HG03108 (cell line): ENCODE measurements around the gene DDHD1.

Source experiments
- ATAC-seq: cut with Tn5 transposase; IDR thresholded peaks from one replicate; pipeline ENCODE4 v1.9.1; 2021; ENCODE audit warnings: moderate library complexity; ENCODE audit not compliant: unreplicated experiment

The DDHD1 gene

GRCh38 chr14:53035336-53036210, 117.5 kb downstream of the DDHD1 start:
- no peak for ATAC-seq

DNA sequence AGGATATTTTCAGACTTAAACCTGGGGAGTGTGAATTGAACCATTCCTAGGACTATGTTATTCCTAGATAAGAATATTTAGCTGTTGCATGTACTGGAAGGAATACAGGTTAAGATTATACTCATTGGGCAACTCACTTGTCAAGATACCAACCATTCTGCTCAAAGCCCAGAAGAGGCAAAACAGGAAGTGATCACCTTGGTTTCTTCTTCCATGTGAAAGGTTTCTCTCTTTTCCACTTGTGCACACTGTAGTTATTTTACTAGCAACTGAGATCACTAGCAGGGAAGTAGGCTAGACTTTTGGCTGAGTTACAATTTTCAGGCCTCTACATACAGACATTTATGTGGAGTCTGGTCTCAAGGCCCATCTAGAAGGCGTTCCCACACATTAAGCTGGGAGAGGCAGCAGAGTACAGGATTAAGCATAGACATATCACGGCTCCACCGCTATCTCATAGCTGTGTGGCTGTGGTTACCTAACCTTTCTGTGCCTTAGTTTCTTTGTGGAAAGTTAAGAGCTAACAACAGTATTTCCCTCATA, 118.4 kb downstream of the DDHD1 start:
- no peak for ATAC-seq

DNA sequence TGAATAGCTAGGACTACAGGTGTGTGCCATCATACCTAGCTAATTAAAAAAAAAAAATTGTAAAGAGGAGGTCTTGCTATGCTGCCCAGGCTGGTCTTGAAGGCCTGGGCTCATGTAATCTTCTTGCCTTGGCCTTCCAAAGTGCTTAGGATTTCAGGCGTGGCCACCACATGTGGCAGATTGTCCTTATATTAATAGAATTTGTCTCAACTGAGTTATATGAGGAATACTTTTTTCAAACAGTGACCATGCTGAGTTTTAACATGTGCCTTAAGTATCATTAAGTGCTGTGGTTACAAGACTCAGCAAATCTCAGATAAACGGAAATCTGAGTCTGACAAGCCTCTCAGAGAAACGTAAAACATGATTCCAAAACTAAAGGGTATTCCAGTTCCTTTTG, 119.1 kb downstream of the DDHD1 start:
- no peak for ATAC-seq

DNA sequence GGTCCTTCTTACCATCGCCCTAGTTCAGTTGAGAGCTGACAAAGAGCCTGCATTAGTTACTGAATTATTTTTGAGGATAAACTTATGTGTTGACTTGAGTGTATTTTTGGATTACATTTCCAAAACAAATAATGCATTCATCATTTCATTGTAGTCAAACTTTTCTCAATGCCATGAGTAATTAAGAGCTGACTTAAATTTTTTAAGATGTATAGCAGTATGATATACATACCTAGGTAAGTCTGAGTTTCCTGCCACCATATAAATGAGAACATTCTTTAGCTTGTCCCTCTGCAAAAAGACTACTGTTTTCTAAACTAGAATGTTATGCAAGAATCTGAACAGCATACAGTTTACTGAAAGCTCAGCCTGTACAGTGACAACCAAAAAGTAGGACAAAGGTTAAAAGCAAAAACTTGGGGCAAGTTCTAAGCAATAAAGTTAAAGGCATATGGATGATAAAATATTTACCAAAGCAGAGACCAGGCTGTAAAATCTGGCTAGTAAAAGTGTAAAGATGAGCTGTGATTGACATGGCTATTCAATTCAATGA, 120.2 kb downstream of the DDHD1 start:
- no peak for ATAC-seq

GRCh38 chr14:53032161-53032803, 120.8 kb downstream of the DDHD1 start:
- ATAC-seq: no peak

- no peak for ATAC-seq
These were observed 125.6 kb downstream of the DDHD1 start for GRCh38 chr14:53027562-53027961.

- no peak for ATAC-seq
These were observed 126.1 kb downstream of the DDHD1 start for GRCh38 chr14:53027041-53027440.

GRCh38 chr14:53023325-53023724, 129.8 kb downstream of the DDHD1 start:
- no peak for ATAC-seq

DNA sequence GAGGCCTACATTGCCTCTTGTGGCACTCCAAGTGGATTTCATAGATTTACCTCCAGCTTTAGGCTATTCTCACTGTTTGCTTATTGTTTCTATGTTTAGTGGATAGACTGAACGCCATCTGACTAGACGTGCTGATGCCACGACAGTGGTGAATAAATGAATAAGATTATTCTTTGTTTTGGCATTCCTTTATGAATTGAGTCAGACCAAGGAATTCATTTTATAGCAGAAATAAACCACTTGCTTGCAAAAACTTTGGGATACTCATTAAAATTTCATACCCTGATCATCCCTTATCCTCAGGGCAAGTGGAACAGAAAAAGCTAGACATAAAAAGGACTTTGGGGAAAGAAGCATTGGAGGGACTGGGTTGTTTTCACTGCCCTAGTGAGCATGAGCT, 130.5 kb downstream of the DDHD1 start:
- no peak for ATAC-seq

- ATAC-seq: no peak
These were observed 132.8 kb downstream of the DDHD1 start for GRCh38 chr14:53020193-53020932.

GRCh38 chr14:53019406-53019805, 133.7 kb downstream of the DDHD1 start:
- no peak for ATAC-seq

DNA sequence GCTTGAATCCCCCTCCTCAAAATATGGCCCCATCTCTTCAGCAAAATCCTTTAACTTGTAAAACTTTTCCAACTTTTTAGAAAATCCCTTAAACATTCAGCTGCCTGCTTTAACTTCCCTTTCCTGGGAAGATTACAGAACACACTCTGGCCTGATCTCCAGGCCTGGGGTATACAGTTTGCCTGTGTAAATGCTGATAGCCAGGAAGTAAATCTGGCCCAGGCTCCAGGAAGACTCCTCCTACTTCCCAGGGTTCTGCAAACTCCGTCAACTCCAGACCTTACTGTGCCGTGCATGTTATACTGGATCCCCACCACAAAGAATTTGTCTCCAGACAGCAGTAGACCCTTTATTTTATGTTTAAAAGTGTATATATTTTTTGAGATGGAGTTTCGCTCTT, 135.3 kb downstream of the DDHD1 start:
- ATAC-seq: no peak

DNA sequence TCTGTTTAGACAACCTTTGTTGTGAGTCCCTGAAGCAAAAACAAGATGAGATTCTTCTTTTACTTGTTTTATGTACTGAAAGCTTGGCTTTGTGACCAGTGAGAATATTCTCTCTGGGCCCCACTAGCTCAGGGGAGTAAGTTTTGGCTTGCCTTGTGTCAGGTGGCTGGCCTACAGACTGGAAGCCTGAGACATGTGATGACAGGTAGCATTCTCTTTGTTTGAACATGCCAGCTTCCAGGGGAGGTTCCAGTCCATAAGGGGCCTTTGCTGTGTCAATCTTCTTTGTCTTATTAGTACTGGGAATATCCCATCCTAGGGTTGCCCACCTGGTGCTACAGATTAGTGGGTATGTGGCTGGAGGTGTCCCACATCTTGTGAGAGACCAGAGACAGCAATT, 136.2 kb downstream of the DDHD1 start:
- ATAC-seq: no peak

GRCh38 chr14:53016491-53016890, 136.6 kb downstream of the DDHD1 start:
- no peak for ATAC-seq

DNA sequence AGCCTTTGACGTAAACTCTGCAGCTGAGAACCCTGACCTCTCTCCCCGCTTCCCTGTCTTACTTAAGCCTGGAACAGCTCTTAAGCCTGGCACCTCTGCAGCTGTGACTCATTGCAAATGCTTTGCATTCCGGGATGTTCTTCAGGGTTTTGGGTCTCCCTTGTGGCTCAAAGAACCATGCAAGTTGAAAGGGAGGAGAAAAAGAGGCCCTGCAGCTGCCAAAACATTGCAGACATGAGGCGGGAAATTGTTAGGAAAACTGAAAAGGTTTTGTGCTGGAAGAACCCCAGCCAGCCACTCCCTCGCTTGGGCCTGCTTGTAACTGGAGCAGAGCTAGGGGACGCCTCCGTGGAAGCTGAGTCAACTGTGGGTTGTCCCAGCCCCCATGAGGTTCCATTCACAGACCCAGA, 142.1 kb downstream of the DDHD1 start:
- ATAC-seq: no peak

DNA sequence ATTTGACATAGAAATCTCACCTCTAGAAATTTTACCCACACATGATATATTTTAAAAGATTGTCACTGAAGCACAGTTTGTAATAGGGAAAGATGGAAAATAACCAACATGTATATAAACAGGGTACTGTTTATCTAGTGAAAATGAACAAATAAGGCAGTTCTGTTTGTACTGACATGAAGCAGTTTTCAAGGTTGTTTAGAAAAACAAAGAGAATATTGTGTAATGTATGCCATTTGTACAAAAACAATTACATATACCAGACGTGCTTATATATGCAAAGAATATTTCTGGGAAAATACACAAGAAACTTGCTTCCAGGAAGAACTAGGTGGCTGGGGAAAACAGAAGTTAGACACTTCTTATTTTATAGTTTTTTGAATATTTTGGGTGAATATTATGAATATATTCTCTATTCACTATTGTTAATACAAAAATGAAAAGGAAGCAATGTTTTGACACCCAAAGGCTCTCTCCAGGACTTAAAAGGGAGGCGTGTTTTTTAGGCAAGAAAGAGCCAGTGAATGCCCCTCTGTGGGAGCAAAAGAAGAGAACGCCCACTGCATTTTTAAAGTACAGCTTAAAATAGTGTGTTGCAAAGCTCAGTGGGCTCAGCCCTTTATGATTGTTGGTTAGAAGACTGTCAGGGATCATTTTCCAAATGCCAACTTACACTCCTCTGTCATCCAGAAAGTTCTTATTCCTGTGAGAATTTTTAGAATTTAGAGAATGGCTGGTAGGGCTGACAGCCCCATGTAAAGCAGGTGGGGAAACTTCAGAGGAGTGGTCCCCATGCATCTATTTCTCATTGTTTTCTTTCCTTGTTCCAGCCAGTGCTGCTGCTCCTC, 142.7 kb downstream of the DDHD1 start:
- no peak for ATAC-seq

- no peak for ATAC-seq
These were observed 146.1 kb downstream of the DDHD1 start for GRCh38 chr14:53006931-53007562.

DNA sequence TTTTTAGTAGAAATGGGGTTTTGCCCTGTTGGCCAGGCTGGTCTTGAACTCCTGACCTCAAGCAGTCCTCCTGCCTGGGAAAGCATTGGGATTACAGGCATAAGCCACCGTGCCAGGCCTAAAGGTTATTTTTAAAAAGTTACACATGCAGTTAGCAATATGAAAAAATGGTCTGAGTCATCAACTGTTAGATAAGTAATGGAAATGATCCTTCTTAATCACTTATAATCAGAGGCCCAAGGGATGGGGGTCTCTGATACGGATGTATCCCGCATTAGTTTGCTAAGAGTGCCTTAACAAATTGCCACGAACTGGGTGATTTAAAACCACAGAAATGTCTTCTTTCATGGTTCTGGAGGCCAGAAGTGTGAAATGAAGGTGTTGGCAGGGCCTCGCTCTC, 148.1 kb downstream of the DDHD1 start:
- ATAC-seq: no peak

DNA sequence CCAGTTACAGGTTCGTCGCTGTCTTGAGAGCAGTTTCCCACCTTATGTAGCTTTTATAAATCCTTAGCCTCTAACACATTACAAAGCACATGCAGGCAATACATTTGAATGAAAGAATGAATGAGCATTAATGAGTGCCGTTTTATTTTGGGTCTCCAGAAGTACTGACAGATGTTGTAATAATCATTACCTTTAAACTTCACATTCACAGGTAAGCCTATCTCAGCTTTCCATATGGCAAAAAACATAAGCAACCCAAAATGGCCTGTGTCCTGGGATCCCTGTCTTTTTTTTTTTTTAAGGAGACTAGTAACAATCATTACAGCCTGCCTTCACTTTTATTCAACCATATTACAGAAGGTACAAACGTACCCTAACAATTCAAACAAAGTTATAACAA, 149.3 kb downstream of the DDHD1 start:
- no peak for ATAC-seq

- ATAC-seq: no peak
These were observed 150.5 kb downstream of the DDHD1 start for GRCh38 chr14:53002576-53002975.
